ENCODE measurements around the gene LEP. TPM values are rescaled to one million over a fixed set of nuclear protein-coding genes. Genes with fewer than 3 reads are reported as not detected.

The LEP gene
- total and polyA plus RNA-seq, 4 donors = 0.02 TPM; not detected in 3

- 6% methylated on average over 37 of the region's 37 CpGs for WGBS
- H3K9ac ChIP-seq (ENCODE audit: low read depth in 1 of 2, low read length in 2 of 2) = no peak overlapping the region
- H3K27me3 ChIP-seq (ENCODE audit: control insufficient read depth in 4 of 4, insufficient read depth in 4 of 4, low read length in 3 of 4) = peaks cover 0 to 5% (median 0%) of the 10 kb centered on the region in 4 donors
- no peak overlapping the region for H3K27ac ChIP-seq (ENCODE audit: low read depth in 1 of 2, low read length in 2 of 2)
- peak overlapping the region in 1 of 3 donors; percentile 2 for H3K4me3 ChIP-seq (ENCODE audit: low read depth in 1 of 3, low read length in 3 of 3)
- DNase-seq (ENCODE audit: low spot score) = no peak
- H3K36me3 ChIP-seq (ENCODE audit: control insufficient read depth in 4 of 4, insufficient read depth in 3 of 4, low read depth in 1 of 4, low read length in 3 of 4) = no peaks in the 10 kb centered on the region
- H3K4me1 ChIP-seq (ENCODE audit: control insufficient read depth in 4 of 4, insufficient read depth in 4 of 4, low read length in 3 of 4) = peaks cover 4 to 8% (median 5%) of the 10 kb centered on the region in 4 donors
- no peaks in the 10 kb centered on the region for H3K9me3 ChIP-seq (ENCODE audit: control insufficient read depth in 4 of 4, low read length in 3 of 4)
- TF ChIP-seq NR2F2 (IDR thresholded peaks at IDR 0.05) (no peak), FOXA1 (IDR thresholded peaks at IDR 0.05) (no peak), JUND (IDR thresholded peaks at IDR 0.05) (no peak), SP1 (IDR thresholded peaks at IDR 0.05) (no peak), RAD21 (IDR thresholded peaks at IDR 0.05) (no peak), TAF1 (conservative IDR thresholded peaks at IDR 0.05) (no peak), CTCF (IDR thresholded peaks at IDR 0.05; ENCODE audit: low read depth, low read length, missing input control) (no peak), GABPA (IDR thresholded peaks at IDR 0.05 in 1 of 2, conservative IDR thresholded peaks at IDR 0.05 in 1 of 2) (no peak)
- TF ChIP-seq, protein P1, sequence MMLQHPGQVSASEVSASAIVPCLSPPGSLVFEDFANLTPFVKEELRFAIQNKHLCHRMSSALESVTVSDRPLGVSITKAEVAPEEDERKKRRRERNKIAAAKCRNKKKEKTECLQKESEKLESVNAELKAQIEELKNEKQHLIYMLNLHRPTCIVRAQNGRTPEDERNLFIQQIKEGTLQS (IDR thresholded peaks at IDR 0.05) = no peak
These were observed 39.9 kb upstream of the LEP start for GRCh38 chr7:128201067-128201689.

DNA sequence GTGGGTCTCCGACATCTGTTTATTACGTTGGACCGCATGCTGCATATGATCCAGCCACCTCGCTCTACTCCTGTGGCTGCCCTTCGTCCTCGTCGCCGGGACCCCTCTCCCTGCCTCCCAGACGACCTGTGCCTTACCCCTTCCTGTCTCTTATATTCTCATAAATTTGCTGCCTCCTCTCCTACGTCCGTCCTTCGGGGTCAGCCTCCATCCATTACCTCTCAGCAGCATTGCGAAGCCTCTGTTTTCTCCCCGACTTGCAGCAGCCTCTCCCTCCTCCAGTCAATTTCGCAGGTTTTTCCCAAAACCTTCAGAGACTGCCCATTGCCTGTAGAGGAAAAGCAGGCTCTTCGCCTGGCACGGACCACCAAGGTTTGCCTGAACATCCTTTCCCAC lies 39.4 kb upstream of the LEP start:
- H3K9me3 ChIP-seq (ENCODE audit: control insufficient read depth in 4 of 4, low read length in 3 of 4) = no peaks in the 10 kb centered on the region
- DNase-seq (ENCODE audit: low spot score) = no peak
- no peak overlapping the region for H3K27ac ChIP-seq (ENCODE audit: low read depth in 1 of 2, low read length in 2 of 2)
- no peak overlapping the region for H3K9ac ChIP-seq (ENCODE audit: low read depth in 1 of 2, low read length in 2 of 2)
- TF ChIP-seq HNF4G (IDR thresholded peaks at IDR 0.05) (no peak), MAX (IDR thresholded peaks at IDR 0.05) (no peak), JUND (IDR thresholded peaks at IDR 0.05) (no peak), TAF1 (conservative IDR thresholded peaks at IDR 0.05) (no peak), FOXA1 (IDR thresholded peaks at IDR 0.05) (no peak), RAD21 (IDR thresholded peaks at IDR 0.05) (no peak), FOXA2 (IDR thresholded peaks at IDR 0.05) (no peak), CTCF (IDR thresholded peaks at IDR 0.05; ENCODE audit: low read depth, low read length, missing input control) (no peak)
- TF ChIP-seq, protein P1 (IDR thresholded peaks at IDR 0.05) = no peak
- peaks cover 0 to 5% (median 0%) of the 10 kb centered on the region in 4 donors for H3K27me3 ChIP-seq (ENCODE audit: control insufficient read depth in 4 of 4, insufficient read depth in 4 of 4, low read length in 3 of 4)
- 17% methylated on average over 17 of the region's 17 CpGs for WGBS
- H3K4me1 ChIP-seq (ENCODE audit: control insufficient read depth in 4 of 4, insufficient read depth in 4 of 4, low read length in 3 of 4) = peaks cover 4 to 8% (median 5%) of the 10 kb centered on the region in 4 donors
- H3K36me3 ChIP-seq (ENCODE audit: control insufficient read depth in 4 of 4, insufficient read depth in 3 of 4, low read depth in 1 of 4, low read length in 3 of 4) = no peaks in the 10 kb centered on the region
- no peak overlapping the region for H3K4me3 ChIP-seq (ENCODE audit: low read depth in 1 of 3, low read length in 3 of 3)

Measured in liver (tissue), 9 donors.